Stimulated activated CD8-positive, alpha-beta memory T cell treated with anti-CD3 and anti-CD28 coated beads, Interleukin-7, amount 100 ng/mL, for 4 hours (primary cell): ENCODE results near the gene EEIG2.
"Not testable (repeated sequence)": the region's sequence is repeated elsewhere in the genome, so short reads cannot be mapped to it uniquely, and the experiment has no call there.

Experiments used
- DNase-seq, 2 donors: peaks; one replicate each; pipeline ENCODE4 v3.0.0-alpha.2; 2020; ENCODE audit warnings: low read depth in 2 of 2

The EEIG2 gene

DNA sequence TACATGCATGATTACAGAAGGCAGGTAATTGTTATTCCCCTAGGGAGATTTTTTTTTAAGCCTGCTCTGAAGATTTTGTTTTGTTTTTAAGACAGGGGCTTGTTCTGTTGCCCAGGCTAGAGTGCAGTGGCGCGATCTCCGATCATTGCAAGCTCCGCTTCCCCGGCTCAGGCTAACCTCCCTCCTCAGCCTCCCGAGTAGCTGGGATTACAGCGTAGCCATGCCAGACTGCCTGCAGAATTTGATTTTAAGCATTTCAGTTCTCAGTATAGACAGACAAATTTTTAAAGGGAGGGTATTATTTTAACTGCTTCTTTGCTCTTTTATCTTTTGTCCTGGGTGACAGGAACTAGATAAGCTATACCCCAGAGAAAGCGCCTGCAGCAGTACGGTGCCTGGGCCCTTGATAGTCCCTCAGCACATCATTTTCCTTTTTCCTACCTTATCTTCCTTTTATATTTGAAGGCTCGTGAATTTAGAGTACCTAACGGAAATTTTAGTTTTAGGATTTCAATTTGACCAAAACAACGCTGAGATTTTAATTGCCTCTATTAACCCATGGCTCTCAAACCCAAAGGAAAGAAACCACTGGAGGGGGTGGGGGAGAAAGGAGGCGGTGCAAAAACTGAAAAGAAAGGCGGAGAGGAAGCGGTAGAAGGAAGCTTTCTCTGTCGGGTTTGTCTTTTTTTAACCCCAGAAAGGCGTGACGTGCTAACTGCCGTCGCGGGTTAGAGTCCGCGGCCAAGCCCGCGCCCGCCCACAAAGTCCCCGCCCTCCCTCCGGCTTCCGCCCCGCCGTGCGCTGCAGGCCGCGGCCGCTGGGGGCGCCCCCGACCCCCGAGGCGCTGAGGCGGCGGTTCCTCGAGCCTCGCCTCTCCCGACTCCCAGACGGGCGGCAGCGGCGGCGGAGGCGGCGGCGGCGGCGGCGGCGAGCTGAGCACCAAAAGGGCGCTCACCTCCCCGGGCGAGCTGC is at the start of gene EEIG2:
Gene EEIG2, plus strand, starts transcription at position 886 of the 972 bp plus-strand sequence. CDS start 329 bp downstream, outside the sequence.
- DNase-seq = peak; percentile 75 to 87

DNA sequence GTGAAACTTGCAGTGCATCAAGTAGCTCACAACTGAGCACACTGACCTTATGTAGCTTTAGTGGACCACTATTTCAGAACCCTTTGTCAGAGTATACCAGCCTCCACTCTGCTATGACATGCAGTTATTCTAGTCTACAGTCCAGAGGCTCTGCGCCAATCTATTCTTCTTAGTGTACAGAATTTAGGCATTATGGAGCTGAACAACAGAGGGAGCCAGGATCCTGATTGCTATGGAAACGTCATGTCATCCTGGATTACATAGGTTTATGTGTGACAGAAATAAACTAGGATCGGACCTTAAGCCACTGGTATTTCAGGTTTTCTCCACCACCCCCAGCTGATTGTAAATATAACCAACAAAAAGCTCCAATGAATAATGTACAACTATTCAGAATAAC is 48.1 kb upstream of the EEIG2 start:
- no peak for DNase-seq

DNA sequence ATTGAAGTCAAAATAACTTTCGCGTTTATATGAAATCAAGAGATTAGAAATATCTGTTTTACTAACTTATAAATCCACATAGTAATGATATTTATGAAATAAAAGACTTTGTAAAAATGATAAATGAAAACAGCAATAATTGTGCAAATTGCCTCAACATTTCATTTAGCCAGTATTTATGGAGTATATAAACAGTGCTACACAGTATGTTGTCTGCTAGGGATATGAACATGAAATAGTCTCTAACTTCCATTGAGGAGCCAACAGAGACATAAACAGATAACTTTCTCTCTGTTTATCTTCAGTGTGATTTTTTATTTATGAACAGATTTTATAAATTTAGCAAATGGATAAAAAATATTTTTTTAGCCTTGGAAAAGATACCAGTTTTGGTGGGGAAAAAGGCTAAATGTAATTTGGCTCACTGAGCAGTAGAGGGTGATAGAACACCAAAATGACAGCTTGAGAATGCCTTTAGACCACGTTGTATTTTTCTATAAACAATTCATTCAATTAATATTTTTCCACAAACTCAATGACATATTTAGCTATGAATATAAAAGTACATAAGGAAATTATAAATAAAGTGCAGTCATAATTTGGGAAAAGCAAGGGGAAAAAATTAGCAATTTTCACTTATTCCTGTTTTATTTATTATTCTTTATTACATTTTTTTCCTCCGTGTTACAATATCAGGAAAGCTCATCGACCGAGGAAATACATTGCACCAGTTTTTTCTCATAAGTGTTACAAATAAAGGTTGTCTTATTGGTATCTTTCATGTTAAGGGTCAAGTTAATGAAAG is 47.5 kb upstream of the EEIG2 start:
- no peak for DNase-seq

GRCh38 chr1:108513044-108513415 is 46.9 kb upstream of the EEIG2 start:
- no peak for DNase-seq

- not testable (repeated sequence) for DNase-seq
These were observed 46.0 kb upstream of the EEIG2 start for GRCh38 chr1:108513914-108514313.

DNA sequence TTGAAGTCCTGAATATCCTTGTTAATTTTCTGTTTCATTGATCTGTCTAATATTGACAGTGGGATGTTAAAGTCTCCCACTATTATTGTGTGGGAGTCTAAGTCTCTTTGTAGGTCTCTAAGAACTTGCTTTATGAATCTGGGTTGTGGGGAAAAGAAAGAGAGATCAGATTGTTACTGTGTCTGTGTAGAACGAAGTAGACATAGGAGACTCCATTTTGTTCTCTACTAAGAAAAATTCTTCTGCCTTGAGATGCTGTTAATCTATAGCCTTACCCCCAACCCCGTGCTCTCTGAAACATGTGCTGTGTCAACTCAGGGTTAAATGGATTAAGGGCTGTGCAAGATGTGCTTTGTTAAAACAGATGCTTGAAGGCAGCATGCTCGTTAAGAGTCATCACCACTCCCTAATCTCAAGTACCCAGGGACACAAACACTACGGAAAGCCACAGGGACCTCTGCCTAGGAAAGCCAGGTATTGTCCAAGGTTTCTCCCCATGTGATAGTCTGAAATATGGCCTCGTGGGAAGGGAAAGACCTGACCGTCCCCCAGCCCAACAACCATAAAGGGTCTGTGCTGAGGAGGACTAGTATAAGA is 42.5 kb upstream of the EEIG2 start:
- DNase-seq = not testable (repeated sequence)

DNA sequence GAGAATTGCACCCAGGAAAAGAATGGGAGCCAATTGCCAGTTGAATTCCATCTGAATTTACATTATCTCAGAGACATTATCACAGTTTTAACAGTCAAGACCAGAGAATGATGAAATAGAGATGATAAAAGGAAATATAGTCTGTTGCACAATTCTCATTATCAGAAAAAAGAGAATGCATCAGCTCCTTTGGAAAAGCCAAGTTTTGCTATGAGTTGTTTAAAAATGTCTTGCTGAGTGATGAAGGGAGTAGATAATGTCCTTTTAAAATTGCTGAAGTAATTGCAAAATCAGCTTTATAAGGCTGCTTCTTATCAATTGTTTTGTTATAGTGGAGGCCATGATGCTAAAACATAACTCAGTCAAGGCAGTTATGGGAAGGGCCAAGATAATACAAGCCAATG is 37.9 kb upstream of the EEIG2 start:
- no peak for DNase-seq

DNA sequence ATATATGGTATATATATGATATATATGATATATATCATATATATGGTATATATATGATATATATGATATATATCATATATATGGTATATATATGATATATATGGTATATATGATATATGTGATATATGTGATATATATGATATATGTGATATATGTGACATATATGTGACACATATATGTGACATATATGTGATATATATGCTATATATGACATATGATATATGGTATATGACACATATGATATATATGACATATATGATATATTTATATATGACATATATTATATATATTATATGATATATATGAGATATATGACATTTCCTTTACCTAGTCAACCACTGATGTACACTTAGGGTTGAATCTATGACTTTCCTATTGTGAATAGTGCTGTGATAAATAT is 36.1 kb upstream of the EEIG2 start:
- no peak for DNase-seq

GRCh38 chr1:108524676-108525075 is 35.2 kb upstream of the EEIG2 start:
- DNase-seq = no peak

GRCh38 chr1:108527135-108527534 is 32.8 kb upstream of the EEIG2 start:
- DNase-seq = no peak

GRCh38 chr1:108527837-108528236 is 32.1 kb upstream of the EEIG2 start:
- no peak for DNase-seq

DNA sequence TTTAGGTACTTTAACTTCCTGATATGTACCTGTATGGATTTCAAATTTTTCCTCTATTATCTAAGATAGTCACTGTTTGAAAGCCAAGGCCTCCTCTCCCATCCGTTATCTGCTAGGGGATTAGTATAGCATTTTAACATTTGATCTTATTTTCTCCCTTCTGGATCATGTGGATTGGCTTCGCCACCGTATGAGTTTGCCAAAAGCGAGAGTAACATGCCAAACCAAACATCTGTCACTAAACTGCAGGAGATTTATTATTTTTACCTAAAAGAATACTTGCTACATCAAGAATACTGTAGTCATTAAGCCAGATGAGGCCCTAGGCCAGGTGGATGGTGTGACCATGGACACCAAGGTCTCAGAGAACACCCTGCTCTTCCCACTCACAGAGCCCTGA is 28.5 kb upstream of the EEIG2 start:
- DNase-seq = no peak

GRCh38 chr1:108532730-108533129 is 27.2 kb upstream of the EEIG2 start:
- no peak for DNase-seq

DNA sequence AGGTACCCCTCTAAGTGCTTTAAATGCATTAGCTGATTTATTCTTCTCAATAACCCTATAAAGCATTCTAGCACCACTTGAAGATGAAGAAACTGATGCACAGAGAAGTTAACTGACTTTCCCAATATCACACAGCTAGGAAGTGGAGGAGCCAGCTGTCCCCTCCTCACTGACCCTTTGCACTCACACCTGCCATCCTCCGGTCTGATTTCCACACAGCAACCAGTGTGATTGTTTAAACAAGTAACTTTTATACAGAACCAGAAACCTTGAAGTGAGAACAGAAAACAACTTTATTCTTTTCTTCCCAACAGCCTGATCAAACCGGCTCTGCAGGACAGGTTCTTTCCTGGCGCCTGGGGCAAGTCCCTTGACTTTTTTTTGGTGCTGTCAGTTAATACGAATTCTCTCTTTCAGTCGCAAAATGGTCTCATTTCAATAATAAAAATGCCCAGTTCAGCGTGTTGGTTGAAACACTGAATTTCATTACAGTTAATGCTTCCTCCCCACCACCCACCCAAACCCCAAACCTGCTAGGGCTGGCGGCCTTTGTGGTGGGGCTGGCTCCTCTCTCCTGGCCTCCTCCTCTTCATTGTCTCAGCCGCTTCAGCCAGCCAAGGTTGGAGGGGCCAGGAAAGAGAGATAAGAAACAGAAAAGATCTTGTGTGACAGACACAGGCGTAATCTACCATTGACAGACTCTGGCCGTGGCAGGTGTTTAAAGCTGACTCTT is 26.4 kb upstream of the EEIG2 start:
- no peak for DNase-seq

- no peak for DNase-seq
These were observed 25.1 kb upstream of the EEIG2 start for GRCh38 chr1:108534759-108535158.

- DNase-seq = not testable (repeated sequence)
These were observed 24.5 kb upstream of the EEIG2 start for GRCh38 chr1:108535315-108535897.

DNA sequence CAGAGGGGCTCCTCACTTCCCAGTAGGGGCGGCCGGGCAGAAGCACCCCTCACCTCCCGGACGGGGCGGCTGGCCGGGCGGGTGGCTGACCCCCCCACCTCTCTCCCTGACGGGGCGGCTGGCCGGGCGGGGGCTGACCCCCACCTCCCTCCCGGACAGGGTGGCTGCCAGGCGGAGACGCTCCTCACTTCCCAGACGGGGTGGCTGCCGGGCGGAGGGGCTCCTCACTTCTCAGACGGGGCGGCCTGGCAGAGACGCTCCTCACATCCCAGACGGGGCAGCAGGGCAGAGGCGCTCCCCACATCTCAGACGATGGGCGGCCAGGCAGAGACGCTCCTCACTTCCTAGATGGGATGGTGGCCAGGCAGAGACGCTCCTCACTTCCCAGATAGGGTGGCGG is 23.9 kb upstream of the EEIG2 start:
- DNase-seq = not testable (repeated sequence)

DNA sequence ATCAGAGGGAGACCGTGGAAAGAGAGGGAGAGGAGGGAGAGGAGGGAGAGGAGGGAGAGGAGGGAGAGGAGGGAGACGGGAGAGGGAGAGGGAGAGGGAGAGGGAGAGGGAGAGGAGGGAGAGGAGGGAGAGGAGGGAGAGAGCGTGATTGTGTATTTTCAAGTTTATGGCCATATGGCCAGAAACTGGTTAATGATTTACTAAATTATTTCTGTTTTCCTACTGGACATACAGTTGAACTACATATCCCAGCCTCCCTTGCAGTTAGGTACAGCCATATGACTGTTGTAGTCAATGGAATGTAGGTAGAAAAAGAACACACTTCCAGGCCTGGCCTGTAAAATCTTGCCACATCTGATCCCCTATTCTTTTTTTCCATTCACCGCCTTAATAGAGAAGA is 23.1 kb upstream of the EEIG2 start:
- DNase-seq = not testable (repeated sequence)

GRCh38 chr1:108537976-108538375 is 21.9 kb upstream of the EEIG2 start:
- no peak for DNase-seq

GRCh38 chr1:108540977-108541376 is 18.9 kb upstream of the EEIG2 start:
- DNase-seq = no peak

- DNase-seq = no peak
These were observed 18.0 kb upstream of the EEIG2 start for GRCh38 chr1:108541861-108542260.
